ENCODE measurements around the gene OR1I1.

Gene OR1I1

GRCh38 chr19:15129856-15130585 lies 48.0 kb downstream of the OR1I1 start:
- CTCF ChIA-PET, result no interaction called here
- POLR2A ChIA-PET, result interaction anchor here (0.6 kb wide), 1 partner anchor 96 kb away, joined by 4 read pairs; no protein-coding TSS in a partner anchor
- Histone ChIP-seq H3K36me3 (ENCODE audit: control insufficient read depth in 4 of 4, insufficient read depth in 4 of 4, low read length in 3 of 4) (no peaks in the 10 kb centered on the region), H3K27ac (ENCODE audit: insufficient read depth in 1 of 2, low read depth in 1 of 2, low read length in 2 of 2, poor library complexity in 1 of 2, severe bottlenecking in 2 of 2) (no peak overlapping the region), H3K4me3 (ENCODE audit: control insufficient read depth in 1 of 7, extremely low read depth in 1 of 7, insufficient read depth in 4 of 7, low read depth in 2 of 7, low read length in 6 of 7) (no peak overlapping the region), H3K27me3 (replicated peaks in 2 of 5; ENCODE audit: control insufficient read depth in 4 of 5, insufficient read depth in 5 of 5, low read length in 4 of 5) (no peaks in the 10 kb centered on the region), H3K4me1 (ENCODE audit: control extremely low read depth in 1 of 4, control insufficient read depth in 4 of 4, insufficient read depth in 4 of 4, low read length in 3 of 4) (peaks cover 0 to 9% (median 2%) of the 10 kb centered on the region in 4 experiments), H3K9me3 (ENCODE audit: control extremely low read depth in 1 of 5, control insufficient read depth in 4 of 5, insufficient read depth in 2 of 5, low read depth in 1 of 5, low read length in 4 of 5) (no peaks in the 10 kb centered on the region)
- 94% methylated on average over 7 of the region's 16 CpGs for whole genome bisulfite sequencing (ENCODE audit: insufficient coverage)
- no peak for DNase-seq

- Histone ChIP-seq H3K4me3 (ENCODE audit: control insufficient read depth in 1 of 7, extremely low read depth in 1 of 7, insufficient read depth in 4 of 7, low read depth in 2 of 7, low read length in 6 of 7) (no peak overlapping the region), H3K27me3 (replicated peaks in 2 of 5; ENCODE audit: control insufficient read depth in 4 of 5, insufficient read depth in 5 of 5, low read length in 4 of 5) (no peaks in the 10 kb centered on the region), H3K9me3 (ENCODE audit: control extremely low read depth in 1 of 5, control insufficient read depth in 4 of 5, insufficient read depth in 2 of 5, low read depth in 1 of 5, low read length in 4 of 5) (peaks cover 3 to 17% (median 7%) of the 10 kb centered on the region in 5 experiments), H3K36me3 (ENCODE audit: control insufficient read depth in 4 of 4, insufficient read depth in 4 of 4, low read length in 3 of 4) (no peaks in the 10 kb centered on the region), H3K4me1 (ENCODE audit: control extremely low read depth in 1 of 4, control insufficient read depth in 4 of 4, insufficient read depth in 4 of 4, low read length in 3 of 4) (no peaks in the 10 kb centered on the region), H3K27ac (ENCODE audit: insufficient read depth in 1 of 2, low read depth in 1 of 2, low read length in 2 of 2, poor library complexity in 1 of 2, severe bottlenecking in 2 of 2) (no peak overlapping the region)
- WGBS (ENCODE audit: insufficient coverage), result 100% methylated on average over 1 of the region's 2 CpGs
- CTCF ChIA-PET, result interaction anchor here (0.9 kb wide), 1 partner anchor 35 kb away, joined by 3 read pairs; no protein-coding TSS in a partner anchor
- DNase-seq, result peak in 2 of 3 donors; percentile 11 to 14
- POLR2A ChIA-PET, result no interaction called here
Observed at GRCh38 chr19:15136234-15136954, 54.4 kb downstream of the OR1I1 start.

GRCh38 chr19:15137777-15138176 lies 55.8 kb downstream of the OR1I1 start:
- Histone ChIP-seq H3K36me3 (ENCODE audit: control insufficient read depth in 4 of 4, insufficient read depth in 4 of 4, low read length in 3 of 4) (no peaks in the 10 kb centered on the region), H3K4me1 (ENCODE audit: control extremely low read depth in 1 of 4, control insufficient read depth in 4 of 4, insufficient read depth in 4 of 4, low read length in 3 of 4) (no peaks in the 10 kb centered on the region), H3K4me3 (ENCODE audit: control insufficient read depth in 1 of 7, extremely low read depth in 1 of 7, insufficient read depth in 4 of 7, low read depth in 2 of 7, low read length in 6 of 7) (no peak overlapping the region), H3K27me3 (replicated peaks in 2 of 5; ENCODE audit: control insufficient read depth in 4 of 5, insufficient read depth in 5 of 5, low read length in 4 of 5) (no peaks in the 10 kb centered on the region), H3K27ac (ENCODE audit: insufficient read depth in 1 of 2, low read depth in 1 of 2, low read length in 2 of 2, poor library complexity in 1 of 2, severe bottlenecking in 2 of 2) (no peak overlapping the region), H3K9me3 (ENCODE audit: control extremely low read depth in 1 of 5, control insufficient read depth in 4 of 5, insufficient read depth in 2 of 5, low read depth in 1 of 5, low read length in 4 of 5) (peaks cover 3 to 17% (median 7%) of the 10 kb centered on the region in 5 experiments)
- DNase-seq, result no peak
- ChIA-PET POLR2A (no interaction called here), CTCF (no interaction called here)

- no peaks in the 10 kb centered on the region for H3K4me1 ChIP-seq (ENCODE audit: control extremely low read depth in 1 of 4, control insufficient read depth in 4 of 4, insufficient read depth in 4 of 4, low read length in 3 of 4)
- H3K9me3 ChIP-seq (ENCODE audit: control extremely low read depth in 1 of 5, control insufficient read depth in 4 of 5, insufficient read depth in 2 of 5, low read depth in 1 of 5, low read length in 4 of 5), result peaks cover 3 to 17% (median 7%) of the 10 kb centered on the region in 5 experiments
- CTCF ChIA-PET, result no interaction called here
- no peaks in the 10 kb centered on the region for H3K36me3 ChIP-seq (ENCODE audit: control insufficient read depth in 4 of 4, insufficient read depth in 4 of 4, low read length in 3 of 4)
- POLR2A ChIA-PET, result no interaction called here
- no peaks in the 10 kb centered on the region for H3K27me3 ChIP-seq (replicated peaks in 2 of 5; ENCODE audit: control insufficient read depth in 4 of 5, insufficient read depth in 5 of 5, low read length in 4 of 5)
- H3K27ac ChIP-seq (ENCODE audit: insufficient read depth in 1 of 2, low read depth in 1 of 2, low read length in 2 of 2, poor library complexity in 1 of 2, severe bottlenecking in 2 of 2), result no peak overlapping the region
- no peak for DNase-seq
- WGBS (ENCODE audit: insufficient coverage), result no CpG with 5 or more reads among the region's 1 CpG
- no peak overlapping the region for H3K4me3 ChIP-seq (ENCODE audit: control insufficient read depth in 1 of 7, extremely low read depth in 1 of 7, insufficient read depth in 4 of 7, low read depth in 2 of 7, low read length in 6 of 7)
Observed at GRCh38 chr19:15138427-15138826, 56.4 kb downstream of the OR1I1 start.

- 82% methylated on average over 25 of the region's 25 CpGs for WGBS (ENCODE audit: insufficient coverage)
- no peak overlapping the region for H3K27ac ChIP-seq (ENCODE audit: insufficient read depth in 1 of 2, low read depth in 1 of 2, low read length in 2 of 2, poor library complexity in 1 of 2, severe bottlenecking in 2 of 2)
- POLR2A ChIA-PET, result no interaction called here
Observed at GRCh38 chr19:15141143-15141542, 59.1 kb downstream of the OR1I1 start.

GRCh38 chr19:15142313-15142712 lies 60.3 kb downstream of the OR1I1 start:
- CTCF ChIA-PET, result interaction anchor here (0.9 kb wide), 1 partner anchor 41 kb away, joined by 3 read pairs; no protein-coding TSS in a partner anchor
- no peak for DNase-seq
- POLR2A ChIA-PET, result no interaction called here
- WGBS (ENCODE audit: insufficient coverage), result no CpG with 5 or more reads among the region's 5 CpGs
- Histone ChIP-seq H3K9me3 (ENCODE audit: control extremely low read depth in 1 of 5, control insufficient read depth in 4 of 5, insufficient read depth in 2 of 5, low read depth in 1 of 5, low read length in 4 of 5) (peaks cover 3 to 17% (median 7%) of the 10 kb centered on the region in 5 experiments), H3K4me3 (ENCODE audit: control insufficient read depth in 1 of 7, extremely low read depth in 1 of 7, insufficient read depth in 4 of 7, low read depth in 2 of 7, low read length in 6 of 7) (no peak overlapping the region), H3K27ac (ENCODE audit: insufficient read depth in 1 of 2, low read depth in 1 of 2, low read length in 2 of 2, poor library complexity in 1 of 2, severe bottlenecking in 2 of 2) (no peak overlapping the region), H3K4me1 (ENCODE audit: control extremely low read depth in 1 of 4, control insufficient read depth in 4 of 4, insufficient read depth in 4 of 4, low read length in 3 of 4) (no peaks in the 10 kb centered on the region), H3K27me3 (replicated peaks in 2 of 5; ENCODE audit: control insufficient read depth in 4 of 5, insufficient read depth in 5 of 5, low read length in 4 of 5) (no peaks in the 10 kb centered on the region), H3K36me3 (ENCODE audit: control insufficient read depth in 4 of 4, insufficient read depth in 4 of 4, low read length in 3 of 4) (no peaks in the 10 kb centered on the region)

More at GRCh38 chr19:15141143-15141542, 59.1 kb downstream of the OR1I1 start:
- Histone ChIP-seq H3K4me3 (ENCODE audit: control insufficient read depth in 1 of 7, extremely low read depth in 1 of 7, insufficient read depth in 4 of 7, low read depth in 2 of 7, low read length in 6 of 7) (no peak overlapping the region), H3K27me3 (replicated peaks in 2 of 5; ENCODE audit: control insufficient read depth in 4 of 5, insufficient read depth in 5 of 5, low read length in 4 of 5) (no peaks in the 10 kb centered on the region), H3K4me1 (ENCODE audit: control extremely low read depth in 1 of 4, control insufficient read depth in 4 of 4, insufficient read depth in 4 of 4, low read length in 3 of 4) (no peaks in the 10 kb centered on the region), H3K36me3 (ENCODE audit: control insufficient read depth in 4 of 4, insufficient read depth in 4 of 4, low read length in 3 of 4) (no peaks in the 10 kb centered on the region), H3K9me3 (ENCODE audit: control extremely low read depth in 1 of 5, control insufficient read depth in 4 of 5, insufficient read depth in 2 of 5, low read depth in 1 of 5, low read length in 4 of 5) (peaks cover 3 to 17% (median 7%) of the 10 kb centered on the region in 5 experiments)
- CTCF ChIA-PET, result no interaction called here
- no peak for DNase-seq
